ENCODE data around the gene TSHZ2.

GRCh38 chr20:53130795-53131194 lies 158.6 kb downstream of the TSHZ2 start:
- TF ChIP-seq CTCF (IDR thresholded peaks at IDR 0.05) (no peak), ZFX (IDR thresholded peaks at IDR 0.05; ENCODE audit: borderline replicate concordance) (no peak)
